Astrocyte (in vitro differentiated cells and primary cell): ENCODE results near the gene KIZ. TPM values are rescaled to one million over a fixed set of nuclear protein-coding genes. Genes with fewer than 3 reads are reported as not detected.

Source experiments
- DNase-seq: peaks from one replicate; pipeline ENCODE4 v3.0.0-alpha.2; 2010; ENCODE audit warnings: low read depth
- FAIRE-seq: peaks from 2 replicates; lab custom pipeline; 2011; peaks lifted over from hg19 to GRCh38; lab: Jason Lieb, UNC
- H2AFZ ChIP-seq: 2 replicates; pipeline ENCODE4 v1.6.0; 2012; ENCODE audit warnings: low read depth, low read length, inconsistent platforms
- H3K27ac ChIP-seq: 2 replicates; pipeline ENCODE4 v1.5.1; 2011; ENCODE audit warnings: low read depth, low read length, inconsistent platforms
- H3K27me3 ChIP-seq: 2 replicates; pipeline ENCODE4 v1.6.0; 2011; ENCODE audit warnings: low read length, inconsistent platforms; ENCODE audit not compliant: insufficient read depth
- H3K36me3 ChIP-seq: 2 replicates; pipeline ENCODE4 v1.5.1; 2011; ENCODE audit warnings: low read length, inconsistent platforms; ENCODE audit not compliant: insufficient read depth
- H3K4me1 ChIP-seq: 2 replicates; pipeline ENCODE4 v1.5.1; 2011; ENCODE audit warnings: low read length, inconsistent platforms; ENCODE audit not compliant: insufficient read depth
- H3K4me2 ChIP-seq: 2 replicates; pipeline ENCODE4 v1.6.0; 2012; ENCODE audit warnings: low read length, inconsistent platforms
- H3K4me3 ChIP-seq: 2 replicates; pipeline ENCODE4 v1.5.1; 2011; ENCODE audit warnings: low read depth, mild to moderate bottlenecking, low read length, inconsistent platforms; ENCODE audit not compliant: insufficient read depth
- H3K79me2 ChIP-seq: 2 replicates; pipeline ENCODE4 v1.6.0; 2012; ENCODE audit warnings: mild to moderate bottlenecking, low read length, inconsistent platforms; ENCODE audit not compliant: insufficient read depth
- H3K9ac ChIP-seq: 2 replicates; pipeline ENCODE4 v1.6.0; 2012; ENCODE audit warnings: mild to moderate bottlenecking, low read length, inconsistent platforms
- H3K9me3 ChIP-seq: 2 replicates; pipeline ENCODE4 v1.5.1; 2012; ENCODE audit warnings: low read depth, mild to moderate bottlenecking, low read length, inconsistent platforms; ENCODE audit not compliant: insufficient read depth
- H4K20me1 ChIP-seq: 2 replicates; pipeline ENCODE4 v1.6.0; 2012; ENCODE audit warnings: low read length, inconsistent platforms; ENCODE audit not compliant: insufficient read depth
- H3K27ac Mint-ChIP-seq: one replicate; pipeline ENCODE4 v1.8.0; 2021; ENCODE audit warnings: mild to moderate bottlenecking, mixed read lengths; ENCODE audit not compliant: unreplicated experiment
- H3K27me3 Mint-ChIP-seq: one replicate; pipeline ENCODE4 v1.8.0; 2021; ENCODE audit warnings: low read depth, mixed read lengths; ENCODE audit not compliant: unreplicated experiment
- H3K36me3 Mint-ChIP-seq: one replicate; pipeline ENCODE4 v1.8.0; 2021; ENCODE audit warnings: low read depth, mixed read lengths; ENCODE audit not compliant: unreplicated experiment
- H3K4me1 Mint-ChIP-seq: one replicate; pipeline ENCODE4 v1.8.0; 2021; ENCODE audit warnings: low read depth, mixed read lengths; ENCODE audit not compliant: unreplicated experiment
- H3K4me3 Mint-ChIP-seq: one replicate; pipeline ENCODE4 v1.8.0; 2021; ENCODE audit warnings: mild to moderate bottlenecking, moderate library complexity, mixed read lengths; ENCODE audit not compliant: unreplicated experiment
- H3K9me3 Mint-ChIP-seq: one replicate; pipeline ENCODE4 v1.8.0; 2021; ENCODE audit warnings: mild to moderate bottlenecking, mixed read lengths; ENCODE audit not compliant: unreplicated experiment
- CTCF ChIP-seq: IDR thresholded peaks from 2 replicates; pipeline ENCODE4 v1.5.1; 2011; ENCODE audit warnings: low read depth, mild to moderate bottlenecking, inconsistent platforms, low read length, moderate library complexity; ENCODE audit not compliant: insufficient read depth
- EZH2 ChIP-seq: IDR thresholded peaks from 2 replicates; pipeline ENCODE4 v1.6.1; 2012; ENCODE audit warnings: mild to moderate bottlenecking, low read length, inconsistent platforms; ENCODE audit not compliant: insufficient read depth
- total RNA-seq: library from RNA; stranded (reverse); gene quantifications from 2 replicates; pipeline ENCODE4 v1.2.1, GENCODE V29; 2021

The KIZ gene
- total RNA-seq, 1 donor from 2014 or later, result 9.7 TPM

GRCh38 chr20:21118138-21118537 lies 7.7 kb upstream of the KIZ start:
- Histone ChIP-seq H3K79me2 (no peaks in the 10 kb centered on the region), H3K9me3 (no peaks in the 10 kb centered on the region), H3K4me2 (no peak overlapping the region), H3K27ac (no peak overlapping the region), H3K27me3 (peaks cover 4% of the 10 kb centered on the region), H3K4me1 (no peaks in the 10 kb centered on the region), H4K20me1 (no peaks in the 10 kb centered on the region), H3K4me3 (no peak overlapping the region), H2AFZ (no peak overlapping the region), H3K9ac (no peak overlapping the region), H3K36me3 (no peaks in the 10 kb centered on the region)
- DNase-seq (no peak), FAIRE-seq (no peak)
- Mint-ChIP-seq H3K27me3 (peaks cover 12% of the 10 kb centered on the region), H3K4me3 (no peak overlapping the region), H3K36me3 (no peaks in the 10 kb centered on the region), H3K4me1 (no peaks in the 10 kb centered on the region), H3K27ac (no peak overlapping the region), H3K9me3 (no peaks in the 10 kb centered on the region)
- TF ChIP-seq EZH2, result no peak
- no peak for TF ChIP-seq CTCF

- FAIRE-seq, result no peak
- Histone ChIP-seq H3K27me3 (peaks cover 4% of the 10 kb centered on the region), H3K9me3 (no peaks in the 10 kb centered on the region), H3K9ac (no peak overlapping the region), H3K36me3 (no peaks in the 10 kb centered on the region), H4K20me1 (no peaks in the 10 kb centered on the region), H3K4me2 (no peak overlapping the region), H3K4me1 (no peaks in the 10 kb centered on the region), H3K27ac (no peak overlapping the region), H3K79me2 (no peaks in the 10 kb centered on the region), H3K4me3 (no peak overlapping the region), H2AFZ (no peak overlapping the region)
- no peaks in the 10 kb centered on the region for H3K9me3 Mint-ChIP-seq
- no peak overlapping the region for H3K27ac Mint-ChIP-seq
- no peaks in the 10 kb centered on the region for H3K4me1 Mint-ChIP-seq
- TF ChIP-seq CTCF (no peak), EZH2 (no peak)
- no peaks in the 10 kb centered on the region for H3K36me3 Mint-ChIP-seq
- H3K4me3 Mint-ChIP-seq, result no peak overlapping the region
- H3K27me3 Mint-ChIP-seq, result peaks cover 7% of the 10 kb centered on the region
- DNase-seq, result no peak
Observed at GRCh38 chr20:21118782-21119181, 7.1 kb upstream of the KIZ start.

- no peak overlapping the region for H3K4me3 Mint-ChIP-seq
- peaks cover under 1% of the 10 kb centered on the region for H3K27me3 Mint-ChIP-seq
- TF ChIP-seq CTCF (no peak), EZH2 (no peak)
Observed at GRCh38 chr20:21124190-21124589, 1.7 kb upstream of the KIZ start.

More at GRCh38 chr20:21124190-21124589, 1.7 kb upstream of the KIZ start:
- FAIRE-seq (no peak), DNase-seq (no peak)
- Mint-ChIP-seq H3K9me3 (no peaks in the 10 kb centered on the region), H3K4me1 (peaks cover 12% of the 10 kb centered on the region), H3K36me3 (no peaks in the 10 kb centered on the region), H3K27ac (no peak overlapping the region)
- Histone ChIP-seq H3K79me2 (peaks cover 5% of the 10 kb centered on the region), H3K9ac (no peak overlapping the region), H3K4me3 (no peak overlapping the region), H3K27me3 (no peaks in the 10 kb centered on the region), H2AFZ (no peak overlapping the region), H3K27ac (no peak overlapping the region), H3K4me2 (no peak overlapping the region), H3K4me1 (peaks cover 3% of the 10 kb centered on the region), H3K9me3 (no peaks in the 10 kb centered on the region), H3K36me3 (no peaks in the 10 kb centered on the region), H4K20me1 (no peaks in the 10 kb centered on the region)
